Activated CD8-positive, alpha-beta memory T cell treated with anti-CD3 and anti-CD28 coated beads for 1 hour (primary cell): ENCODE data around the gene PCDH17.

Source experiments
- DNase-seq, 2 donors: peaks; one replicate each; pipeline ENCODE4 v3.0.0-alpha.2; 2020; ENCODE audit warnings: low read depth in 1 of 2; ENCODE audit errors: extremely low read depth in 1 of 2

The PCDH17 gene

GRCh38 chr13:57631596-57632275 lies at the start of gene PCDH17:
PCDH17 (plus strand) TSS chr13:57631744; CDS start chr13:57632547, 803 bp downstream.
- no peak for DNase-seq

- no peak for DNase-seq
Observed at GRCh38 chr13:57582032-57582431, 49.5 kb upstream of the PCDH17 start.

- DNase-seq = no peak
Observed at GRCh38 chr13:57583529-57583928, 48.0 kb upstream of the PCDH17 start.

GRCh38 chr13:57588639-57589038 lies 42.9 kb upstream of the PCDH17 start:
- DNase-seq = no peak

- no peak for DNase-seq
Observed at GRCh38 chr13:57595775-57596174, 35.8 kb upstream of the PCDH17 start.

- no peak for DNase-seq
Observed at GRCh38 chr13:57601536-57601935, 30.0 kb upstream of the PCDH17 start.

- no peak for DNase-seq
Observed at GRCh38 chr13:57604442-57604841, 27.1 kb upstream of the PCDH17 start.

GRCh38 chr13:57611969-57612368 lies 19.6 kb upstream of the PCDH17 start:
- DNase-seq = no peak

- no peak for DNase-seq
Observed at GRCh38 chr13:57612568-57612967, 19.0 kb upstream of the PCDH17 start.

GRCh38 chr13:57624565-57625435 lies 6.7 kb upstream of the PCDH17 start:
- no peak for DNase-seq

- no peak for DNase-seq
Observed at GRCh38 chr13:57627663-57628062, 3.9 kb upstream of the PCDH17 start.

GRCh38 chr13:57629391-57629804 lies 2.1 kb upstream of the PCDH17 start:
- DNase-seq = no peak

- DNase-seq = no peak
Observed at GRCh38 chr13:57629821-57630235, 1.7 kb upstream of the PCDH17 start.

GRCh38 chr13:57630661-57631595 lies 616 bp upstream of the PCDH17 start:
- no peak for DNase-seq

GRCh38 chr13:57632276-57633140 lies 964 bp downstream of the PCDH17 start:
- DNase-seq = no peak

- DNase-seq = no peak
Observed at GRCh38 chr13:57633141-57633949, 1.8 kb downstream of the PCDH17 start.

- DNase-seq = no peak
Observed at GRCh38 chr13:57633950-57634838, 2.6 kb downstream of the PCDH17 start.

GRCh38 chr13:57634839-57635165 lies 3.3 kb downstream of the PCDH17 start:
- DNase-seq = no peak
